Activated CD4-positive, alpha-beta T cell treated with anti-CD3 and anti-CD28 coated beads for 24 hours (primary cell): ENCODE measurements around the gene ART1.
A peak's percentile ranks its signal among the peaks of the same experiment; 100 is the strongest.
"Not testable (repeated sequence)": the region's sequence is repeated elsewhere in the genome, so short reads cannot be mapped to it uniquely, and the experiment has no call there.

Experiments
- DNase-seq, 2 donors: peaks; one replicate each; pipeline ENCODE4 v3.0.0-alpha.2; 2020; ENCODE audit warnings: low read depth in 2 of 2

ART1 gene

GRCh38 chr11:3644817-3645235 is at the start of gene ART1:
Gene ART1, plus strand, starts transcription at chr11:3645128. Its CDS starts 14,086 bp downstream, at chr11:3659214.
- DNase-seq = no peak

GRCh38 chr11:3597743-3598142 is 47.2 kb upstream of the ART1 start:
- not testable (repeated sequence) for DNase-seq

GRCh38 chr11:3600201-3600600 is 44.7 kb upstream of the ART1 start:
- DNase-seq = not testable (repeated sequence)

- DNase-seq = no peak
These were observed 40.8 kb upstream of the ART1 start for GRCh38 chr11:3604167-3604566.

GRCh38 chr11:3605283-3605662 is 39.7 kb upstream of the ART1 start:
- no peak for DNase-seq

- no peak for DNase-seq
These were observed 39.1 kb upstream of the ART1 start for GRCh38 chr11:3605771-3606203.

GRCh38 chr11:3609416-3610265 is 35.3 kb upstream of the ART1 start:
- DNase-seq = peak in 1 of 2 donors; percentile 32

- DNase-seq = no peak
These were observed 34.1 kb upstream of the ART1 start for GRCh38 chr11:3610846-3611245.

- DNase-seq = no peak
These were observed 32.8 kb upstream of the ART1 start for GRCh38 chr11:3611976-3612678.

GRCh38 chr11:3613998-3614741 is 30.8 kb upstream of the ART1 start:
- DNase-seq = no peak

GRCh38 chr11:3614742-3615171 is 30.2 kb upstream of the ART1 start:
- DNase-seq = peak; percentile 25 to 45

GRCh38 chr11:3615998-3616397 is 28.9 kb upstream of the ART1 start:
- no peak for DNase-seq

GRCh38 chr11:3616721-3617460 is 28.0 kb upstream of the ART1 start:
- no peak for DNase-seq

- no peak for DNase-seq
These were observed 26.9 kb upstream of the ART1 start for GRCh38 chr11:3617990-3618389.

- no peak for DNase-seq
These were observed 22.4 kb upstream of the ART1 start for GRCh38 chr11:3622521-3622920.

- no peak for DNase-seq
These were observed 21.8 kb upstream of the ART1 start for GRCh38 chr11:3623121-3623520.

- DNase-seq = no peak
These were observed 21.0 kb upstream of the ART1 start for GRCh38 chr11:3623767-3624458.

- no peak for DNase-seq
These were observed 18.5 kb upstream of the ART1 start for GRCh38 chr11:3626250-3626960.

GRCh38 chr11:3627291-3627690 is 17.6 kb upstream of the ART1 start:
- DNase-seq = no peak

- DNase-seq = no peak
These were observed 13.6 kb upstream of the ART1 start for GRCh38 chr11:3631331-3631730.
